H1 (cell line): ENCODE results near the gene PCNX3. TPM values are rescaled to one million over a fixed set of nuclear protein-coding genes. Genes with fewer than 3 reads are reported as not detected.

ENCODE experiments used
- ASH2L ChIP-seq: fragments of 200-600, 300-600 bp; sonication (generic); IDR thresholded peaks from one replicate; pipeline ENCODE4 v1.7.1; 2017; ENCODE audit warnings: low read length
- BCL11A ChIP-seq, 2 experiments: IDR thresholded peaks; one replicate each; pipeline ENCODE4 v1.6.1; 2011; ENCODE audit warnings: low read depth in 2 of 2, low read length in 2 of 2, mild to moderate bottlenecking in 2 of 2
- KDM1A ChIP-seq: fragments of 200-600, 300-600 bp; sonication (generic); IDR thresholded peaks from 2 replicates; pipeline ENCODE4 v1.7.1; 2016; ENCODE audit warnings: mild to moderate bottlenecking, low read length, borderline replicate concordance
- RBBP5 ChIP-seq: IDR thresholded peaks from 2 replicates; pipeline ENCODE4 v1.7.1; 2012; ENCODE audit warnings: low read depth, mild to moderate bottlenecking, inconsistent platforms, low read length, moderate library complexity, borderline replicate concordance
- SUZ12 ChIP-seq: fragments of 200-600 bp; sonication (generic); IDR thresholded peaks from 2 replicates; pipeline ENCODE4 v1.6.1; 2012; ENCODE audit warnings: mild to moderate bottlenecking, inconsistent platforms, low read length, moderate library complexity, mixed read lengths
- TBP ChIP-seq: IDR thresholded peaks from 2 replicates; pipeline ENCODE4 v1.6.1; 2011; ENCODE audit warnings: low read depth, low read length, improper control_type of control experiment
- TCF12 ChIP-seq: IDR thresholded peaks from 2 replicates; pipeline ENCODE4 v1.6.1; 2011; ENCODE audit warnings: low read depth, mild to moderate bottlenecking, low read length
- polyA plus RNA-seq, 7 experiments: library from polyadenylated mRNA; depleted of rRNA in 3 of 7; stranded (reverse) in 5 of 7; unstranded in 2 of 7; fragments of >200 nt in 5 of 7; fragments of 200-250 nt in 2 of 7; gene quantifications; 1 replicate in 5 of 7; 2 replicates in 1 of 7; 4 replicates in 1 of 7; pipeline versions ENCODE4 v1.2.1 to v1.2.3, GENCODE V29; 2011 to 2013; ENCODE audit warnings: missing spikeins in 2 of 7, mixed read lengths in 2 of 7
- total RNA-seq: library from RNA; stranded (reverse); fragmentation: NEBNext Ultra II Directional; extraction: Animal tissue kit (Norgen Biotek cat#: 25700); gene quantifications from 2 replicates; pipeline ENCODE4 v1.2.1, GENCODE V29; 2021

PCNX3 gene
- total and polyA plus RNA-seq, 2 of the 8 experiments (the other 6 are each of a cell fraction or from before 2014, with no cell fraction given), result 27.2 to 38.8 TPM

- TF ChIP-seq RBBP5, result no peak
- TF ChIP-seq TCF12, result no peak
- no peak for TF ChIP-seq SUZ12
- no peak for TF ChIP-seq TBP
- no peak for TF ChIP-seq BCL11A (IDR thresholded peaks at IDR 0.05; ENCODE audit: low read depth in 2 of 2, low read length in 2 of 2)
- no peak for TF ChIP-seq ASH2L
- TF ChIP-seq KDM1A, result no peak
Observed at GRCh38 chr11:65627202-65627601, 11.6 kb downstream of the PCNX3 start (continued).
